DMS79 (cell line): ENCODE data around the gene ADGRD2.

Source experiments
- DNase-seq: peaks from one replicate; lab custom pipeline; 2025; lab: John Stamatoyannopoulos, UW

ADGRD2 gene

DNA sequence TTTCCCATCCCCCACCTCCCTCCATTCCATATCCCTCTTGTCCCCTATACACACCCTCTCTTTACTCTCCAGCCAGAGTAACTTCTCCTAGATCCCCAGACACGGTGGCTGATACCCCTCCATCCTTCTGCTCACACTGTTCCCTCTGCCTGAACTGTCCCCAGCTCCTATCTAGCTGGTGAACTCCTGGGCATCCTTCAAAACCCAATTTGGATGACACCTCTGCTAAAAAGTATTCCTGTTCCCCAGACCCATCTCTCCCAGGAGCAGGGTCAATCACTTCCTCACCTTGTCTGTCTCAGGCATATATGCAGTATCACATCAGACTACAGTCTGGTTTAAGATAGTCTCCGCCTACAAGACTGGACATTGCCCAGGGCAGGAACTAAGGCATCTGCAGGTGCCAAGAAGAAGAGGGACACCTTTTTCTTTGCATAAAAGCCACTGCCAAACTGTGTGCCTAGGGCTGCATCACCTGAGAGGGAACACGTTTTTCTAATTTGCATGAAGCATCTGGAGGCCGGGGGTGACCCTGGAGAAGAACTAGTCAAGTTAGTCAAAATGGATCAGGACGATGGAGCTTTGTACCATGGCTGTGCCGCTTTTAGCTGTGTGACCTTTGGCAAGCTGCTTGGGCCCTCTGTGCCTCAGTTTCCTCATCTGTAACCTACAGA is 29.8 kb downstream of the ADGRD2 start:
- DNase-seq = no peak

DNA sequence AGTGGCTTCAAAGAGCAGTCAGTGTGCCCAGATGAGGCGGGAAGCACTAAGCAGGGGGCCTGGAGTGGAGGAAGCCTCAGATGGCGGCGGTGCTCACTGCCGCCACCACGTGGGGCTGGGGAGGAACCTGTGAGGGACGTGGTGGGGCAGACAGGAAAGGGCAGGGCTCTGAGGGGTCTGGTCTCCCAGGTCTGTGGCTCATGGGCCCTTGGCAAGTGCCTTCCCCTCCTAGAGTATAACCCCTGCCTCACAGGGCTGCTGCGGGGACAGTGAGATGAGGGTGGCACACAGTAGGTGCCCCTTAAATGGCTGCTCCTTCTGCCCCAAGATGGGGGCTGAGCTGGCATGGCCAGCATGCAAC is 30.4 kb downstream of the ADGRD2 start:
- DNase-seq = no peak

DNA sequence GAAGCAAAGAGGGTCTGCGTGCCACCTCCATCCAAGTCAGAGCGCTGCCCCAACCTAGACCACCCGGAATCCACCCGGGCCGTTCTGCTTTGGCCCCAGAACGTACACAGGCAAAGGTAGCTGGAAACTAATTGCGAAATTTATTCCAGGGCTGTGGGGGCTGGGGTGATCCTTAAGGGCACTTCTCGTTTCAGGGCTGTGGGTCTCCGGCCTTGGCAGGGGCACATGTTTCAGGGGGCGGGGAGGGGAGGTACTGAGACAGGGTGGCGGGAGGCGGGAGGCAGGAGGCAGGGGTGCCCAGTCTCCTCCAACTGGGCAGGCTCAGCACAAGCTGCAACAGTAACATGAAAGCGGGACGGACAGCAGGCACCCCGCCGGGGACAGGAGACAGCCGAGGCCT is 30.9 kb downstream of the ADGRD2 start:
- DNase-seq = no peak

DNA sequence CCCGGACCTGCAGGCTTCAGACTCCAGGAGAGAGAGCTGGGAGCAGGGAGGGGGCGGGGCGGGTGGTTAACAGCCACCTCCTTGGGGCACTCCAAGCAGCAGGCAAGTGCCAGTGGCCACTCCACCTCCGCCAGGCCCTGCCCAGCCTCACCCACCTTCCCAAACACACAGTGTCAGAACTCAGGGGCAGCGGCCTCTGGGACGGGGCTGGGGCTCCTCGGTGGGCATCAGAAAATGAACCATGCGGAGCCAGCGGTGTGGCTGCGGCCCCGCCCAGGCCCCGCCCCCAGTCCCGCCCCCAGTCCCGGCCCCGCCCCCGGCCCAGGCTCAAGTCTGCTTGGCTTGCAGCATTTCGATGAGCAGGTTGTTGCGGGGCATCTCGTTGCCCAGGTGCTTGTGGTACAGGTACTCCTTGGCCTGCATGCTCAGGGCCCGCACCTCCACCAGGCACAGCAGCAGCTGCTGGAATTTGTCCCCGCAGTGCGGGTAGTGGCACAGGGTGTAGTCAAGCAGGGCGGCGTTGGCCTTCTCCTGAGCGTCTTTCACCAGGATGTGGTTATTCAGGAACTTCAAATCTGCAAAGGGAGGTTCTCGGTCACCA is 32.3 kb downstream of the ADGRD2 start:
- DNase-seq = no peak

DNA sequence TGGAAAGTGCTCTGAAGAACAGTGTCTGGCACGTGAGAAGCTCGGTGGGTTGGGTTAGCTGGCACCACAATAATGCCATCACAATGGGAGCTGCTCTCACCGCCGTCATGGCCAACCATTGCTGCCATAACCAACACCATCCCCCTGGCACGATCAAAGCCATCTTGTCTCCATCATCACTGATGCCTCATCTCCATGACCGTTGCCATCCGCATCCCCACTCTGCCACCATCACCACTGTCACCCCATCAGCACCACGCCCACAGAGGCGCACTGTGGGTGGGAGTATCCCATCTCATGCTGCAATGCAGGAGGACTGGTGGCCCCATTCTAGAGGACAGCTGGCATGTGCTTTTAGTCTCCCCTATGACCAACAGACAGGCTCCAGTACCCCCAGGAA is 33.2 kb downstream of the ADGRD2 start:
- no peak for DNase-seq

DNA sequence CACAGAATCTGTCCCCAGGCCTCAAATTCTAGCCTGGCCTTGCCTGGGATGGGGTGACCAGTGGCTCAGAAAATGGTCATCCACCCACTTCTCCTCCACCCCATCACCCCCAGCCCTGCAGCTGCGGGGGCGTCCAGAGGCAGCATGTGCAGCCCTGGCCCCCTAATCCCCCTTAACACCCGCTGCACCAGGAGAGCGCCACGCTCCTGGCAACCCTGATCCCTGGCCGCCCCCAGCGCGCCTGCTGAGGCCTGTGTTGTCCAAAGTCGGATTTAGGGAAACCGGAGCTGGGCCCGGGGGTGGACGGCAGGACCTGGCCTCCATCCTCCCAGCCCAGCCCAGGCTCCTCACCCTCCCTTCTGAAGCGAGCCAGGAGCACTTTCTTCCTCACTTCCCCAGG is 35.0 kb downstream of the ADGRD2 start:
- no peak for DNase-seq

DNA sequence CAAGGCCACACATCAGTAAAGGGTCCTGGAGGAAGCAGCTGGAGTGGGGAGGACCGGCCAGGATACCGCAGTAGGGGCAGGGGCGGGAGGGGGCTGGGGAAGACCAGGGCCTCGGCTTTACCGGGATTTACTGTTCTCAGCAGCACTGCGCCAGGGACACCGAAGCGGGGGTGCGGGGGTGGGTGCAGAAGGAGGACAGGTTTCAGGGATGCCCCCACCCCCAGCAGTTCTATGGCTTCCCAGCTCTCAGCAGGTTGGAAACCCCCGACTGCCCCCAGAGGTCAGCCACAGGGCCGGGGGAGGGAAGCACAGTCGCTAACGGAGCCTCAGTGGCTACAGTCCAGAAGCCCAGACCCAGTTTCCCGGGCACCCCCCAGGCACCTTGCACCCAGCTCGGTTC is 35.7 kb downstream of the ADGRD2 start:
- no peak for DNase-seq

DNA sequence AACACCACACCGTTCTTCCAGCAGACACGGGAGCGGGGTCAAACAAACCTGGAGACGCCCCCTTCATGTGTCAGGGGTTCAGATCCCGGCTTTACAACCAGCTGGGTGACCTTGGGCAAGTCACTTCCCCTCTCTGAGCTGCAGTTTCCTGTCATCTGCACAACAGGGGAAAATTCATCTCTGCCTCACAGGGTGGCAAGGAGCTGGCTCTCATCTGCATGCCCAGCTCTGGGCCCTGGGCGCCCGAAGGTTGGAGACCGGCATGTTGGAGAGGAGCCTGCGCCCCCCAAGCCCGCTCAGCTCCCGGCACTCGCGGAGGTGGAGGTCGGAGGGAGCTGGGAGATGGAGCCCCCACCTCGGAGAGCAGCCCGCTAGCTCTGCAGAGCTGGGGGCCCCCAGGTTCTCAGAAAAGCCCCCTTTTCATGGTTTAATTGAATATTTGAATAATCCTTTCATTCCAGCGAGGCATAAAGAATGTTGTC is 36.6 kb downstream of the ADGRD2 start:
- DNase-seq = no peak

DNA sequence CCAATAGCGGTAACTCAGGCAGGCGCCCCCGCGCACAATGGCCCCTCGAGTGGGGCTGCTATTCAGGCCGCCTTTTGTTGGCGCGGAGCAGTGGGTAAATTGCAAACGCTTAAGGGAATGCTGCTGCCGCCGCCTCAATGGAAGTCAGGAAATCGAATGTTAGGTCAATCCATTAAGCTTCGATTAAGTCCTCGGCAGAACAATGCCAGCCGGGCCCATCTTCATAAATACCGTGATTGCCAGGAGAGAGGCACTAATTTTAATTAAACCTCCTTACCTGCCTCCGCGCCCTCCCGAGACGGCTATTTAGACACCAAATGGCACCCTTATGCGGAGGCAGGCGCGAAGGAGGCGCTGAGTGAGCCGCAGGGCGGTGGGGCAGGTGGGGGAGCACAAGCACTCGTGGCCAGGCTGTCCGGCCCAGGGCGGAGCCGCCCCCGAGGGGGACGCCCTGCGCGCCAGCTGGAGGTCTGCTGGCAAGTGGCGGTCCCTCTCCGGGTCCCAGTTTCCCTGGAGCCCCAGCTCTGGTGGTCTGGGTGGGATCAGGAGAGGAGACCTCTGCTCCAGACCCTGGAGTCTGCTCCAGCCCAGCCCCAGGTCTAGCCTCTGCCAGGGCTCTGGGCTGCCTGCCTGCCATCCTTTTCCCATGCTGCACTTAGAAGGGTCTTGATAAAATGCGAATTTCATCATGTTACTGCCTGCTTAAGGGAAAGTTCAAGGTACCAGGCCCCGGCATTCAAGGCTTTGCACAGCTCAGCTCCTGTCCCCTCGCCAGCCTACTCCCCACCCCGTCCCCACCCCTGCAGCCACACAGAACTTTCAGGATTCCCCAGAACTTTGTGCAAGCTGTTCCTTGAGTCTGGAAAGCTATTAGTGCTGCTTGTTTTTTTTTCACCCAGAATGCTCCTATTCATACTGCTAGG is 37.3 kb downstream of the ADGRD2 start:
- DNase-seq = no peak

DNA sequence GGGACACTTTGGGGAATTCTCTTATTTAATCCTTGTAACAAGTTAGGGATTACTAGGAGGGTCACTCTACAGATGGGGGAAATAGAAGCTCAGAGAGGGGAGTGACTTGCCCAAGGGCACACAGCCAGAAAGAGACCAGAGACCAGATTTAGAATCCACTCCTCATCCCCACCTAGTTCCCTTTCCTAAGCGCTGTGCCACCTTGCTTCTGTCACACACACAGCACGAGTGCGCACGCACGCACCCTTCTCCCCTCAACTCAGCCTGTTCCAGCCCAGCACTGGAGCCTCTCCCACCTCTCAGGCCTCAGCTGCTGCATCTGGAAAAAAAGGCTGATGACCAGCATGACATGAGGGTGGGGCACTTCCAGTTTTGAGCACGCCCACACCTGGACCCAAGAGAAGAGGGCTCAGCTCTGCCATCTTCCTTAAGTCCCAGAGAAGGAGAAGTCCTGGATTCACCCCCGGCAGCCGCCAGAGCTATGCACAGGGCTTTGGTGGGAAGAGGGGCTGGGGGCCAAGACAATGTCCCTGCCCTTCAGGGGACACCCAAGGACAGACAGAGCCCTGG is 38.5 kb downstream of the ADGRD2 start:
- DNase-seq = no peak

DNA sequence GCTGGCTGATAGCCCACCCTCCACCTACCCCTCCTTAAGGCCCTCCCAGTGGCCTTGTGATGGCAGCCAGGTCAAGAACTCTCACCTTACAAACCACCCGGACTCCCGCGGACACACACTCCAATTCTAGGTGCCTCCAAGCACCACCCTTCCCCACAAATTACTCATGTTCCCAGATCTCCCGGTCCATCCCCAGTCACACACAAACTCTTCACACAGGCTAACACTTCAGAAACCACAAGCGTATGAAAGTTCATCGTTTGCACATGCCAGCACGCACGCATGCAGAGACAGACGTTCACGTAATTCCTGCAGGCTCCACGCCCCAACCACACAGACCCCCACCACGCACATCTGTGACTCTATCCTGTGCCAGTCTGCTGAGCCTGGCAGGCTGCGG is 39.0 kb downstream of the ADGRD2 start:
- DNase-seq = peak; percentile 31

DNA sequence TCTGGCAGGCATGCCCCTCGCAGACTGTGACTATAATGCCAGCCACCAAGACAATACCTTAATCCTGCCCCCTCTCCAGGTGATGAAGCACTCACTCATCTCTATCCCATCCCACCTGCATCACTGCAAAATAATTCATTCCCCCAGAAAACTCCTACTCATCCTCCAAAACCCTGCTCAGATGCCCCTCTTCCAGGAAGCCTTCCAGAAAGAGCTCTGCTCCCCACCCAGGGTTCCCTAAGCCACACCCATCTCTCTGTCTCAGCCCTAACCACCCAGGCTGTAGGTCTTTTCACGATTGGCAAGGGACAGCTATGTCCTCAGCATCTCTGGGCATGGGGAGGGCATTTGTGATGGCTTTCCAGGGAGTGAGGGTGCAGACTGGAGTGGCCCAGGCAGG is 39.8 kb downstream of the ADGRD2 start:
- DNase-seq = no peak

DNA sequence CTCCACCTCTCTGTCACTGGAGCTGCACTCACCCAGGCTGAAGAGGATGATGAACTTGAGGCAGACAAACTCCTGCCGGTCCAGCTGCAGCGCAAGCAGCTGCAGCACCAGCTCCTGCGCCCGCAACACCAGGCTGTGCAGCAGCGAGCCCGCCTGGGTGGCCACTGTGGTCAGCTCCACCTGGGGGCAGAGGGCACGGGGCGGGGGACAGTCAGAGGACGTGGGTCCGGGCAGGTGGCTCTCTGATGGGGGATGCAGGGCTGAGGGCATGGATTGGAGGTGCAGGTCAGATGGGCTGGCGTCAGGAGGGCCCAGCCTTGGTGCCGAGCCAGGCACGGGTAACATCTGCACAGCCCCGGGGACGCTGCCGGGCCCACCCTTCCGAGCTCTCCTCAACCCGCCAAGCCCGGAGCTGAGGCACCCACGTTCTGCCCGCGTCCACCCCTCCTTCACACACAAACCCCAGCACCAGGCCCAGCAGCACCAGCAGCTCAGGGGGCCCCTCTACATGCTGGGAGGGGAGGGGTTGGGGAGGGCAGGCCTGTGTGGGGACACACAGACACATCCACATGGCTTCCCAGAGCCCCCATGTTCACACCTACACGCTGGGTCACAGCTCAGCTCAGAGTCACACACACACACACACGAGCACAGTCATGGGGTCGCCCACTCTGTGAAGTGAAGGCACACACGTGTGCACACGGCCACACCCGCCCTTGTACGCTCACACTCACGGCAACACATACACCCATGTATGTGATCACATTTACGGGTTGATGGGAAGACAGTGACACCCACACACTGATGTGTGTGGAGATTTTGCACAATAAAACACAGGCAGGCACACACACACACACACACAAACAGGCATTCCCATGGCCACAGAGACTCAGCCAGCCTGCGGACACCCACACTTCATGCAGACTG is 41.1 kb downstream of the ADGRD2 start:
- no peak for DNase-seq

DNA sequence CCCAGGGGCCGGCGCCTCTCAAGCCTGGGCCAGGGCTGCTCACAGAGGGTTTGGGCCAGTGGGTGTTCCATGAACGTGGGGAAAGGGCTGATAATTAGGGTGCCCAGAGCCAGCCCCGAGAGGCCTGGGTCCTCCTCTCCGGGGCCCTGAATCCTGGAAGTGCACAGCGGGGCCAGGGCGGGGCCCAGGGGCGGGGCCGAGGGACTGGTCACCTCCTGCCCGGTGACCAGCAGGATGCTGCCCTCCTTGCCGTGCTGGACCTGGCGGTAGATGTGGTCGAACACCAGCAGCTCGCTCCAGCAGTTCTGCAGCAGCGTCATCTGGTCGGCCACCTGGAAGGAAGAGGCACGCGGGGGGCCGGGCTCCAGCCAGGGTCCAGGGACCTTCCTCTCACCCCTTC is 42.6 kb downstream of the ADGRD2 start:
- DNase-seq = no peak

DNA sequence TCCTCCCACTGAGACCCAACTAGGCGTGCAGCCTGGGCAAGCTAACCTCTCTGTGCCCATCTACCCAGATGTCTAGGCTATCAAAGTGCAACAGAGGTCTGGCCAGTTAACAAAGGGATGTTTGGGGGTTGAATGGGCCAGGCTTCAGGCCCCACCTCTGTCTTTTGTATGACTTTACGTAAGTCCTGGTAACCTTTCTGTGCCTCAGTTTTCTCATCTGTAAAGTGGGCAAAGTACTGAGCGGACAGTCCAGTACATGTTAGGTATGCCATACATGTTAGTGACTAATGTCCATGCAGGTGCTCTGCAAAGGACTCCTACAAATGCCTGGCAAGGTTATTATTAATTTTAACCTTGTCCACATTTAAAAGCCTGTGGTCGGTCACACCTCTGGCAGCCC is 43.0 kb downstream of the ADGRD2 start:
- no peak for DNase-seq

DNA sequence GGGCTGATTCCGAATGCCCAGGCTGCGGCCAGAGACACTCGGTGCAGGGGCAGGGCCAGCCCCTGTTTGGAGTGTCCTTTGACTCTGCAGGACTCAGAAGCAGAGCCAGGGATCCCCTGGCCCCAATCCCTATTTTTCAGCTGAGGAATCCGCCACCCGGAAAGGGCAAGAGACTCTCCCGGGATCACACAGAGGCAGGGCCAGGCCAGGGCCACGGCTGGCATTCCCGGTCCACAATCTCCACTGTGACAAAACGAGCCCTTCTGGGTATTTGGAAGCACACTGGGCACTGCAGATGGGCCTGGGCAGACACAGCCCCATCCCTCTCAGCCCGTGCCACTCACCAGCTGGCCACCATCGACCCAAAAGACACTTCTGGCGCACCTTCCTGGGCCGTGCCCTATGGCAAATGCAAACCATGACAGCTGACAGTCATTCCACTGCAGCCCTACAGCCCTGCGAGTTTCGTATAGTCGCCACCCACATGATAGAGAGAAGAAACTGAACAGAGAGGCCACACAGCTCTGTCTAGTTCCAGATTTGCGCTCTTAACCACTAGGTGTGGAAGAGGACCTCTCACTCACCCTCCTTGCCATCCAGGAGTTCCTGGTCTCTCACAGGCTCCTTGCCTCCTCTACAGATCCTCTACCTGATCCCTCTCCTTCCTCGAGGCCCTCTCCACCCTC is 43.7 kb downstream of the ADGRD2 start:
- no peak for DNase-seq

DNA sequence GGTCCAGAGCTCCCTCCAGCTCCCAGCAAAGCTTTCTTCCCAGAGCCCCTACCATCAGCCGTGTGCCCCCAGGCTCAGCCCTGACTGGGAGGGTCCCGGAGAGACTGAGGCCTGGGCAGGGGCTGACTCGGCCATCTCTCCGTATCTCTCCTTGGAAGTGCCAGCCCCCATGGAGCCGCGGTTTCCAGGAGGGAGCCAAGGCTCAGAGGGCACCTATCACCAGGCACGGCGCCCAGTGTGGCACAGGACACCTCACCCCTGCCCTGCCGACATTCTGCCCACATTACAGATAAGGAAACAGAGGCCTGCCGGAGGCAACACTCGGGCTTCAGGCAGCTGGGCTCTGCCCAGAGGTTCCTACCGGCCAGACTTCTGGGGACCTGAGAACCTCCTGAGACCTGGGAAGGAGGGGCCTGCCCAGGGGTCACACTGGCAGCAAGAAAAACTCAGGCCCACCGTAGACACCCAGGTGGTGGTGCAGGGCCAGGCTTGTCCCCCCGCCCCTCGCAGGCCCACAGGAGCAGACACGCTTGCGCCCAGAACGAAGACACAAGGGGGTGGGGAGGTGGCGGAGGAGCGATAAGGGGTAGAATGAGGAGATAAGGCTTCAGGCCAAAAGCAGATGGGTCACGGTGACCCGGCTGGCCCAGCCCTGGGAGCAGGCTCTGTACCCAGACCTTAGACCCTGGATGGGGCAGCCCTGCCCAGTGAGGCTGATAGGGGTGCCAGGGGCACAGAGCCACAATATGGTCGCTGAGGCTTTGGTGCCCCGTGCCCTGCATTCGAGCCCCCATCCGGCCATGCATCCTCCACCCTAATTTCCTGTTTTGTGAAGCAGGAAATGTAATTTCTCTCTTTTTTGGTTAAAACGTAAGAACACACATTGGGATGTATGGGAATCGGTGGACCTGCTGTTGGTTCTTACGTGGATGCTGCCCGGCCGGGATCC is 45.1 kb downstream of the ADGRD2 start:
- no peak for DNase-seq

DNA sequence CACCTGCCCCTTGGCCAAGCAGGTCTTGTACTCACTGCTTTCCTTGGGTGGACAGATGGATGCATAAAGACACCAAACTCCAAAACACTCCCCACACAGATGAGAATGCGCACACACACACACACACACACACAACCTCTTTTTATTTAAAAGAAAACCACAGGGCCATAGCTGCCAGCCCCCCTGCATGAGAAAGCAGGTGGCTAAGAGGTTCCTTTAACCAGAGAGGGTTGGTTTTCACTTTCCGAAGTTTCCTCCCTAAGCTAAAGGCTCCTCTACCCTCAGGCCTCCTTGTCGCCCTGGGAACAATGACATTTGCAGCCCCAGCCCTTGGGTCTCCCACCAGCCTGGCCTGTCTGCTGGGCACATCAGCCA is 45.8 kb downstream of the ADGRD2 start:
- DNase-seq = no peak

DNA sequence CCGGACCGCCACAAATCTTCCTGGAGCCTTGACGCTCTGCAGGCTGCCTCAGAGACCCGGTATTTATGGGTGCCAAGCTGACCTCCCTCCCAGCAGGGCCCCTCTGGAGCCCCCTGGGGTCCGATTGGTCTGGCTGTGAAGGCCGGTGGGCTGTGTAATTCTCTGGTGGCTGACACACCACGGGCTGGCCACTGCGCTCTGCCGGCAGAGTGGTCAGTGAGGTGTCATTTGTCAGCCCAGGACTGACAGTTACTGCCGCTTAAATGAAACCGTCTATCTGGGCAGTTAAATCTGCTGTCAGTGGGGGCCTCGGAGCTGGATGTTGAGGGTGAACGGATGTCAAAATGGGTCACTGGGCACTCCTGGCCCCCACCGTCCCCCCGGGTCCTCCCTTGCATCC is 46.2 kb downstream of the ADGRD2 start:
- no peak for DNase-seq

DNA sequence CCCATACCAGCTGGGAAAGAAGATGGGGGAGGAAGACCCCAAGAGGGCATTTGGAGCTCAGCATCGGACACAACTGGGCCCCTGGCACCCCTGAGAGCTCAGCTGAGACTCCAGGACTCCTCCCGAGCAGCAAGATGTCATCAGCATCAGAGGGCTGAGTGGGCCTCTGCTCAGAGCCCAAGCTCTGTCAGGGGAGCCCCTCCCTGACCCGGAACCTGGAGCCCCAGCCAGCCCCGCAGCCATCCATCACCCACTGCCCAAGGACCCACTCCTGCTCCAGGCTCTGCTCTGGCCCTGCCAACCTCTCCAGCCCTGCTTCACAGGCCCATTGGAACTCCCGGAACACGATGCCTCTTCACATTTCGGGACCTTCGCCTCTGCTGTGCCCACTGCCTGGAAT is 47.2 kb downstream of the ADGRD2 start:
- DNase-seq = no peak
